ENCODE results near the gene PAGE2B. TPM values are rescaled to one million over a fixed set of nuclear protein-coding genes. Genes with fewer than 3 reads are reported as not detected.

Gene PAGE2B
- total RNA-seq, 1 experiment from 2014 or later, result not detected

- Histone ChIP-seq H3K36me3 (ENCODE audit: control insufficient read depth, insufficient read depth, low read length) (no peaks in the 10 kb centered on the region), H3K9me3 (ENCODE audit: control insufficient read depth, insufficient read depth, low read depth, low read length) (no peaks in the 10 kb centered on the region), H3K27ac (ENCODE audit: low read length) (no peak overlapping the region), H3K4me1 (ENCODE audit: control insufficient read depth, insufficient read depth, low read length) (no peaks in the 10 kb centered on the region), H3K4me3 (ENCODE audit: low read depth in 2 of 2, low read length in 2 of 2) (no peak overlapping the region), H3K27me3 (ENCODE audit: control insufficient read depth, insufficient read depth, low read length) (no peaks in the 10 kb centered on the region)
- ChIA-PET CTCF (no interaction called here), POLR2A (no interaction called here)
- DNase-seq (ENCODE audit: low read depth, low spot score) (no peak), ATAC-seq (no peak)
- TF ChIP-seq POLR2AphosphoS5 (IDR thresholded peaks at IDR 0.05; ENCODE audit: low read depth, low read length), result no peak
- no peak for TF ChIP-seq REST (IDR thresholded peaks at IDR 0.05; ENCODE audit: insufficient read depth in 1 of 2, low read depth in 2 of 2, low read length in 1 of 2)
- TF ChIP-seq SIN3A (IDR thresholded peaks at IDR 0.05; ENCODE audit: borderline replicate concordance, insufficient read depth, low read depth, low read length), result no peak
- TF ChIP-seq TCF7L2 (IDR thresholded peaks at IDR 0.05; ENCODE audit: low read depth, low read length), result no peak
- no TSS peak for BruUV-seq (replicated peaks)
- intact Hi-C loops (cut with micrococcal nuclease; ENCODE audit: unreplicated experiment), result no loop called here
- in situ Hi-C loops (cut with HindIII; ENCODE audit: low pct_unique_long_range_greater_than_20kb, low sequenced_read_pairs), result no loop called here
Observed at GRCh38 chrX:55107262-55107661, 32.4 kb downstream of the PAGE2B start.

- POLR2A ChIA-PET, result no interaction called here
Observed at GRCh38 chrX:55107911-55108310, 33.1 kb downstream of the PAGE2B start.

More at GRCh38 chrX:55107911-55108310, 33.1 kb downstream of the PAGE2B start:
- intact Hi-C loops (cut with micrococcal nuclease; ENCODE audit: unreplicated experiment) (no loop called here), in situ Hi-C loops (cut with HindIII; ENCODE audit: low pct_unique_long_range_greater_than_20kb, low sequenced_read_pairs) (no loop called here)
- ATAC-seq, result no peak
- H3K36me3 ChIP-seq (ENCODE audit: control insufficient read depth, insufficient read depth, low read length), result no peaks in the 10 kb centered on the region
- no peak overlapping the region for H3K27ac ChIP-seq (ENCODE audit: low read length)
- CTCF ChIA-PET, result no interaction called here
- no TSS peak for BruUV-seq (replicated peaks)
- no peak for DNase-seq (ENCODE audit: low read depth, low spot score)
- H3K27me3 ChIP-seq (ENCODE audit: control insufficient read depth, insufficient read depth, low read length), result no peaks in the 10 kb centered on the region
- no peak overlapping the region for H3K4me3 ChIP-seq (ENCODE audit: low read depth in 2 of 2, low read length in 2 of 2)
- H3K9me3 ChIP-seq (ENCODE audit: control insufficient read depth, insufficient read depth, low read depth, low read length), result no peaks in the 10 kb centered on the region
- no peaks in the 10 kb centered on the region for H3K4me1 ChIP-seq (ENCODE audit: control insufficient read depth, insufficient read depth, low read length)
- no peak for TF ChIP-seq SIN3A (IDR thresholded peaks at IDR 0.05; ENCODE audit: borderline replicate concordance, insufficient read depth, low read depth, low read length)
- TF ChIP-seq REST (IDR thresholded peaks at IDR 0.05; ENCODE audit: insufficient read depth in 1 of 2, low read depth in 2 of 2, low read length in 1 of 2), result no peak
- TF ChIP-seq POLR2AphosphoS5 (IDR thresholded peaks at IDR 0.05; ENCODE audit: low read depth, low read length), result no peak
- no peak for TF ChIP-seq CTCF (IDR thresholded peaks at IDR 0.05)
- no peak for TF ChIP-seq TCF7L2 (IDR thresholded peaks at IDR 0.05; ENCODE audit: low read depth, low read length)

Data from Panc1 (cell line).